ENCODE results near the gene TACC2.

TACC2 gene

GRCh38 chr10:122172361-122173008 lies 183.5 kb downstream of the TACC2 start:
- H3K4me3 ChIP-seq (ENCODE audit: low read depth in 1 of 2, low read length in 2 of 2): no peak overlapping the region
- H3K9me3 ChIP-seq (ENCODE audit: low read length): no peaks in the 10 kb centered on the region
- H3K36me3 ChIP-seq (ENCODE audit: insufficient read depth, low read length): no peaks in the 10 kb centered on the region
- peak overlapping the region; percentile 27 for H3K27ac ChIP-seq (ENCODE audit: low read depth, low read length)
- H3K27me3 ChIP-seq (ENCODE audit: control insufficient read depth in 1 of 2, insufficient read depth in 2 of 2, low read length in 2 of 2): no peaks in the 10 kb centered on the region
- no peak overlapping the region for H3K9ac ChIP-seq (ENCODE audit: low read length)
- H3K4me1 ChIP-seq (ENCODE audit: insufficient read depth, low read length): peaks cover 41% of the 10 kb centered on the region

DNA sequence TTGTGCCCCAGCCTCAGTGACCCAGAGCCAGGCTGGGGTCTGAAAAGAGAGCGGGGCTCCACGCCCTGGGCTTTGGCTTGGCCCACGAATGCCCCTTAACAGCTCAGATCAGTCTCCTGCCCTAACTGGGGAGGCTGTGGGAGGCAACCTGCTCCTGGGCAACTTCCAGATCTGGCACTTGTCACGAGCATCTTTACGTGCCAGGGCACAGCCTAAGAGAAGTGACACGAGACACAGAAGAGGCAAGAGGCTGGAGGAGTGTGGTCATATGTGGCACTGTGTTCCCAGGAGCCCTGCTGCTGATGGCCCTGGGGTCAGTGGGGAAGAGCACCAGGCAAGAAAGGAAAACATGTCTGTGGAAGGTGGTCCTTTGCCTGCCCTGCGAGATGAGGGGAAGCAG lies 184.4 kb downstream of the TACC2 start:
- no peak overlapping the region for H3K9ac ChIP-seq (ENCODE audit: low read length)
- H3K9me3 ChIP-seq (ENCODE audit: low read length): no peaks in the 10 kb centered on the region
- no peaks in the 10 kb centered on the region for H3K36me3 ChIP-seq (ENCODE audit: insufficient read depth, low read length)
- H3K4me3 ChIP-seq (ENCODE audit: low read depth in 1 of 2, low read length in 2 of 2): no peak overlapping the region
- no peaks in the 10 kb centered on the region for H3K27me3 ChIP-seq (ENCODE audit: control insufficient read depth in 1 of 2, insufficient read depth in 2 of 2, low read length in 2 of 2)
- H3K4me1 ChIP-seq (ENCODE audit: insufficient read depth, low read length): peaks cover 41% of the 10 kb centered on the region
- no peak overlapping the region for H3K27ac ChIP-seq (ENCODE audit: low read depth, low read length)

DNA sequence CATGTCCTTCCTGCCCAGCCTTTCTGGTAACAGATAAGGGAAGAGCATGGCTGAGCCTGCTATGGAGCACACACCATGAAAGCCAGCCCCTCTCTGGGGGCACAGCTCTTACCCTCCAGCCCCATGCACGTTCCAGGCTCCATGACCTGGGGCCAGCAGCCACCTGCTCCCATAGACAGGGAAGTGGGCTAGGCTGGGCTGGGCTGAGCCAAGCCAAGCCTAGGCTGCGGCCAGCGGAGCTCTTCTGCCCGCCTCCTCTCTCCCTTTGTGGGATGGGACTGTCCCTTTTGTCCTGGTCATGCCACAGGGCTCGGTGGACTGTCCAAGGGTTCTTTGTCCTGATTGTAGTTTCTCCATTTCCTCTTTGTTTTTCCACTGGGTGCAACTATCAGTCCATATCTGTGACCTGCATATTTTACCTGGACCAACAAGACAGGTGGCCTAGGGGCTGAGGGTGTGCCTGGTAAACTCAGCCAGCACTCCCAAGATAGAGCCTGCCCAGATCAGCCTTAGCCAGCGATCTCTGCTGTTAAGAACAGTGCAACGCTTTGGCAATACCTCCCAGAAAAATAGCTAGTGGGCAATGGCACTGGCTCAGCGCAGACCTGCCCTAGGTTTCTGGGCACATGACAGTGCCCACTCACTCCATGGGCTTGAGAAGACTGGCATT lies 184.9 kb downstream of the TACC2 start:
- H3K27ac ChIP-seq (ENCODE audit: low read depth, low read length): no peak overlapping the region
- H3K36me3 ChIP-seq (ENCODE audit: insufficient read depth, low read length): no peaks in the 10 kb centered on the region
- no peak overlapping the region for H3K9ac ChIP-seq (ENCODE audit: low read length)
- H3K27me3 ChIP-seq (ENCODE audit: control insufficient read depth in 1 of 2, insufficient read depth in 2 of 2, low read length in 2 of 2): no peaks in the 10 kb centered on the region
- H3K4me3 ChIP-seq (ENCODE audit: low read depth in 1 of 2, low read length in 2 of 2): no peak overlapping the region
- H3K9me3 ChIP-seq (ENCODE audit: low read length): no peaks in the 10 kb centered on the region
- peaks cover 37% of the 10 kb centered on the region for H3K4me1 ChIP-seq (ENCODE audit: insufficient read depth, low read length)

DNA sequence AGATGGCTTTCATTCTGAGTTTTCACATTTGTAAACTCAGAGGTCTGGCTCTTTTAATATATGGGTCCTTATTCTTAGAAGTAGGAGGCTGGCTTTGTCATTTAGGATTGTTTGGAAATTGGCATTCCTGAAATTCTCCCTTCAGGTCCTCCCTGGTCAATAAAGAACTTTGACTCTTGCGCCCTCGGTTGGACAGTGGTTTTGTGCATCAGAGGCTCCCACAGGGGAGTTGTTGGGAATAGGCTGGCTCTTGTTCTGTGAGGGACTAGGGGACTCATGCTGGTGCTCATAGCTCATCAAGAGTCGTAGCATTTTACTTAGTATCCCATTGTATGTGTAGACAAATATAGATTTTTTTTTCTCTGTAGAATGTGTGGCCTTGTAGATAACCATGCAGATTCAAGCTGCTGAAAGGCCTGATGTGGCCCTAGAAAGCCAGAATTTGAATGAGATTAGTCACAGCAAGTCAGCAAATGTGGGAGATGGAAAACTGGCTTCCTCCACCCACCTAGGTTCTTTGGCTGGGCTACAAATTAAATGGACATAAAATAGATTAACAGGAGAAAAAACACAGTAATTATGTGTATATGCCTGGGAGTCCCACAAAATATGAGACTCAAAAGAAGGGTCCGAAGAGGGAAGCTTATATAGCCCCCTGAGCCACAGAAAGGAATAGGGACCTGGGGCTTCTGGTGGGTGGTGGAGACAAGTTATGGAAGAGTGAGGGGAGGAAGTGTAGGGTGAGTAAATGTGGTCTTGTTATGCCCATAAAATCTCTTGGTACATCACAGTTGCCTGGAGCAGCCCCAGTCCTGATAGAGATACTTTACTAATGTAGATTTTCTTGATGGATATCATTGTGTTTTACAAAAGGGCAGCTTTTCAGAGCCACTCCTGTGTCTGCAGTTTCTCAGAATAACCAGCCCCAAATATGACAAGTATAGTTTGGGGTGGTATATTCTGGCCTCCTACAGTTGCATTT lies 187.6 kb downstream of the TACC2 start:
- no peaks in the 10 kb centered on the region for H3K27me3 ChIP-seq (ENCODE audit: control insufficient read depth in 1 of 2, insufficient read depth in 2 of 2, low read length in 2 of 2)
- H3K9me3 ChIP-seq (ENCODE audit: low read length): no peaks in the 10 kb centered on the region
- peaks cover 23% of the 10 kb centered on the region for H3K4me1 ChIP-seq (ENCODE audit: insufficient read depth, low read length)
- H3K4me3 ChIP-seq (ENCODE audit: low read depth in 1 of 2, low read length in 2 of 2): no peak overlapping the region
- no peak overlapping the region for H3K27ac ChIP-seq (ENCODE audit: low read depth, low read length)
- H3K36me3 ChIP-seq (ENCODE audit: insufficient read depth, low read length): no peaks in the 10 kb centered on the region
- no peak overlapping the region for H3K9ac ChIP-seq (ENCODE audit: low read length)

DNA sequence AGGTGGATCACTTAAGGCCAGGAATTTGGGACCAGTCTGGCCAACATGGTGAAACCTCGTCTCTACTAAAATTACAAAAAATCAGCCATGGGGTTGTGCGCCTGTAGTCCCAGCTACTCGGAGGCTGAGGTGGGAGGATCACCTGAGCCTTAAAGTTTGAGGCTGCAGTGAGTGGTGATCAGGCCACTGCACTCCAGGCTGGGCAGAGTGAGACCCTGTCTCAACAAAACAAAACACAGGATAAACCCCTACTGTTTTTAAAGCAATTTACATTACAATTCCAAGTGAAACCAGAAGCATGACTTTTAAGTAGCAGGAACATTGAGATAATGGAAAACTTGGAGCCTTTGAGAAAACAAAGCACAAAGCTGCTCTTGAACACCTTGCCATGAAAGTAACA lies 189.7 kb downstream of the TACC2 start:
- no peaks in the 10 kb centered on the region for H3K9me3 ChIP-seq (ENCODE audit: low read length)
- H3K4me3 ChIP-seq (ENCODE audit: low read depth in 1 of 2, low read length in 2 of 2): no peak overlapping the region
- H3K36me3 ChIP-seq (ENCODE audit: insufficient read depth, low read length): no peaks in the 10 kb centered on the region
- H3K4me1 ChIP-seq (ENCODE audit: insufficient read depth, low read length): peaks cover 25% of the 10 kb centered on the region
- no peak overlapping the region for H3K27ac ChIP-seq (ENCODE audit: low read depth, low read length)
- H3K9ac ChIP-seq (ENCODE audit: low read length): no peak overlapping the region
- no peaks in the 10 kb centered on the region for H3K27me3 ChIP-seq (ENCODE audit: control insufficient read depth in 1 of 2, insufficient read depth in 2 of 2, low read length in 2 of 2)

GRCh38 chr10:122181041-122181732 lies 192.2 kb downstream of the TACC2 start:
- H3K27ac ChIP-seq (ENCODE audit: low read depth, low read length): no peak overlapping the region
- peaks cover 31% of the 10 kb centered on the region for H3K4me1 ChIP-seq (ENCODE audit: insufficient read depth, low read length)
- no peaks in the 10 kb centered on the region for H3K9me3 ChIP-seq (ENCODE audit: low read length)
- H3K9ac ChIP-seq (ENCODE audit: low read length): no peak overlapping the region
- no peak overlapping the region for H3K4me3 ChIP-seq (ENCODE audit: low read depth in 1 of 2, low read length in 2 of 2)
- H3K27me3 ChIP-seq (ENCODE audit: control insufficient read depth in 1 of 2, insufficient read depth in 2 of 2, low read length in 2 of 2): no peaks in the 10 kb centered on the region
- no peaks in the 10 kb centered on the region for H3K36me3 ChIP-seq (ENCODE audit: insufficient read depth, low read length)

- no peak overlapping the region for H3K9ac ChIP-seq (ENCODE audit: low read length)
- no peaks in the 10 kb centered on the region for H3K9me3 ChIP-seq (ENCODE audit: low read length)
- H3K27me3 ChIP-seq (ENCODE audit: control insufficient read depth in 1 of 2, insufficient read depth in 2 of 2, low read length in 2 of 2): no peaks in the 10 kb centered on the region
- H3K4me1 ChIP-seq (ENCODE audit: insufficient read depth, low read length): peaks cover 32% of the 10 kb centered on the region
- H3K36me3 ChIP-seq (ENCODE audit: insufficient read depth, low read length): no peaks in the 10 kb centered on the region
- H3K27ac ChIP-seq (ENCODE audit: low read depth, low read length): no peak overlapping the region
- H3K4me3 ChIP-seq (ENCODE audit: low read depth in 1 of 2, low read length in 2 of 2): no peak overlapping the region
Observed at GRCh38 chr10:122181876-122182275, 192.9 kb downstream of the TACC2 start.

DNA sequence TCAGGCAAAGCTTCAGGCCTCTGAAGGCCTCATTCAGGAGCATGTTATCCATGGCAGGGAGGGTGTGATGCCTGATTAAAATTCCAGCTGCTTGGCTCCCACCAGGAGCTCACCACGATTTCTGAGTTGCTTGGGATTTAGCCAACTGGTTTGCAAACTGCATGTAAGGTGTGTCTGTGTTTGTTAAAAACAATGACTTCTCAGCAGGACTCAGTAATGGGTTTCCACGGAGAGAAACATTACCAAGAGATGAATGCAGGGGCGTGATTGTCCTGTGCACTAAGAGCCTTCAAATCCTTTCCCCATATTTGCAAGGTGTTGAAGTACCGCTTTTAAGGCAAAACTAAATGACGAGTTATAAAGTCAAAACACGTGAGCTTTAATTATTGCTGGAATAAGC lies 193.3 kb downstream of the TACC2 start:
- H3K9ac ChIP-seq (ENCODE audit: low read length): no peak overlapping the region
- H3K36me3 ChIP-seq (ENCODE audit: insufficient read depth, low read length): no peaks in the 10 kb centered on the region
- H3K4me1 ChIP-seq (ENCODE audit: insufficient read depth, low read length): peaks cover 36% of the 10 kb centered on the region
- no peaks in the 10 kb centered on the region for H3K27me3 ChIP-seq (ENCODE audit: control insufficient read depth in 1 of 2, insufficient read depth in 2 of 2, low read length in 2 of 2)
- H3K9me3 ChIP-seq (ENCODE audit: low read length): no peaks in the 10 kb centered on the region
- H3K4me3 ChIP-seq (ENCODE audit: low read depth in 1 of 2, low read length in 2 of 2): no peak overlapping the region
- no peak overlapping the region for H3K27ac ChIP-seq (ENCODE audit: low read depth, low read length)

GRCh38 chr10:122184254-122184653 lies 195.3 kb downstream of the TACC2 start:
- H3K4me3 ChIP-seq (ENCODE audit: low read depth in 1 of 2, low read length in 2 of 2): no peak overlapping the region
- peaks cover 44% of the 10 kb centered on the region for H3K4me1 ChIP-seq (ENCODE audit: insufficient read depth, low read length)

GRCh38 chr10:122185643-122186042 lies 196.7 kb downstream of the TACC2 start:
- H3K9ac ChIP-seq (ENCODE audit: low read length): no peak overlapping the region
- no peaks in the 10 kb centered on the region for H3K9me3 ChIP-seq (ENCODE audit: low read length)
- H3K27ac ChIP-seq (ENCODE audit: low read depth, low read length): no peak overlapping the region
- H3K4me1 ChIP-seq (ENCODE audit: insufficient read depth, low read length): peaks cover 57% of the 10 kb centered on the region
- H3K27me3 ChIP-seq (ENCODE audit: control insufficient read depth in 1 of 2, insufficient read depth in 2 of 2, low read length in 2 of 2): no peaks in the 10 kb centered on the region
- no peak overlapping the region for H3K4me3 ChIP-seq (ENCODE audit: low read depth in 1 of 2, low read length in 2 of 2)
- no peaks in the 10 kb centered on the region for H3K36me3 ChIP-seq (ENCODE audit: insufficient read depth, low read length)

More at GRCh38 chr10:122184254-122184653, 195.3 kb downstream of the TACC2 start:
- Histone ChIP-seq H3K9ac (ENCODE audit: low read length) (no peak overlapping the region), H3K9me3 (ENCODE audit: low read length) (no peaks in the 10 kb centered on the region), H3K27me3 (ENCODE audit: control insufficient read depth in 1 of 2, insufficient read depth in 2 of 2, low read length in 2 of 2) (no peaks in the 10 kb centered on the region), H3K36me3 (ENCODE audit: insufficient read depth, low read length) (no peaks in the 10 kb centered on the region), H3K27ac (ENCODE audit: low read depth, low read length) (no peak overlapping the region)
